ENCODE data around the gene HAUS5.
"Not testable (repeated sequence)": the region's sequence is repeated elsewhere in the genome, so short reads cannot be mapped to it uniquely, and the experiment has no call there.

The HAUS5 gene

DNA sequence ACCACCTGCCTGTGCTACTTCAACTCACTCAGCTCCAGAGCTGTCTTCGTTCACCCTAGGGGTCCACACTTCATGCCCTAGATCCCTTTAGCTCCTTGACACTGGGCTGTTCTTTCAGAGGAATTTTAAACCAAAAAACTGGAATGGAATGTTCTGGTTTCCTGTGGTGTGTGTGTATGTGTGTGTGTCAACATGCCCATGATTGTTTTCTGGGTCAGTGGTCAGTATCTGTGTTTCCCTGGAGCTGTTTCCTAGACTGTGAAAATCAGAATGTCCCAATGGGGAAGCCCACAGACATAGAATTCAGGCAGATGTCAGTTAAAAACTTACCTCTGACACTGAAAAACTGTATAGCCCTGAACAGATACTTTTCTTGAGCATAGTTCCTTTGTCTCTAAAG, 25.2 kb upstream of the HAUS5 start:
- H3K27ac Mint-ChIP-seq, result no peak overlapping the region

DNA sequence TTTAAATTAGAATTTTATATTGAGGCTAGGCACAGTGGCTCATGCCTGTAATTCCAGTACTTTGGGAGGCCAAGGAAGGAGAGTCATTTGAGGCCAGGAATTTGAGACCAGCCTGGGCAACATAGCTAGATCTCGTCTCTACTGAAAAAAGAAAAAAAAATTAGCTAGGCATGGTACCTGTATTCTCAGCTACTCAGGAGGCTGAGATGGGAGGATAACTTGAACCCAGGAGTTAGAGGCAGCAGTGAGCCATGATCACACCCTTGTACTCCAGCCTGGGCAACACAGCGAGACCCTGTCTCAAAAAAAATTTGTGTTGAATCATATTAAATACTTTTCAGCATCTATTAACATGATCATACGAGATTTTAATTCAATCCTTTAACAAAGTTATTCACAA, 21.7 kb upstream of the HAUS5 start:
- TF ChIP-seq, protein P1, sequence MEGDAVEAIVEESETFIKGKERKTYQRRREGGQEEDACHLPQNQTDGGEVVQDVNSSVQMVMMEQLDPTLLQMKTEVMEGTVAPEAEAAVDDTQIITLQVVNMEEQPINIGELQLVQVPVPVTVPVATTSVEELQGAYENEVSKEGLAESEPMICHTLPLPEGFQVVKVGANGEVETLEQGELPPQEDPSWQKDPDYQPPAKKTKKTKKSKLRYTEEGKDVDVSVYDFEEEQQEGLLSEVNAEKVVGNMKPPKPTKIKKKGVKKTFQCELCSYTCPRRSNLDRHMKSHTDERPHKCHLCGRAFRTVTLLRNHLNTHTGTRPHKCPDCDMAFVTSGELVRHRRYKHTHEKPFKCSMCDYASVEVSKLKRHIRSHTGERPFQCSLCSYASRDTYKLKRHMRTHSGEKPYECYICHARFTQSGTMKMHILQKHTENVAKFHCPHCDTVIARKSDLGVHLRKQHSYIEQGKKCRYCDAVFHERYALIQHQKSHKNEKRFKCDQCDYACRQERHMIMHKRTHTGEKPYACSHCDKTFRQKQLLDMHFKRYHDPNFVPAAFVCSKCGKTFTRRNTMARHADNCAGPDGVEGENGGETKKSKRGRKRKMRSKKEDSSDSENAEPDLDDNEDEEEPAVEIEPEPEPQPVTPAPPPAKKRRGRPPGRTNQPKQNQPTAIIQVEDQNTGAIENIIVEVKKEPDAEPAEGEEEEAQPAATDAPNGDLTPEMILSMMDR (IDR thresholded peaks at IDR 0.05; ENCODE audit: unreplicated experiment in 3 of 3), result no peak
- no peak overlapping the region for H3K27ac Mint-ChIP-seq
- peaks cover 11% of the 10 kb centered on the region for H3K27me3 Mint-ChIP-seq (ENCODE audit: low read depth)
- no peaks in the 10 kb centered on the region for H3K4me1 Mint-ChIP-seq
- H3K4me3 Mint-ChIP-seq, result no peak overlapping the region
- H3K36me3 Mint-ChIP-seq (ENCODE audit: low read depth), result no peaks in the 10 kb centered on the region
- H3K9me3 Mint-ChIP-seq, result no peaks in the 10 kb centered on the region

More for the DNA sequence above, 25.2 kb upstream of the HAUS5 start:
- no peaks in the 10 kb centered on the region for H3K9me3 Mint-ChIP-seq
- TF ChIP-seq, protein P1 (IDR thresholded peaks at IDR 0.05; ENCODE audit: unreplicated experiment in 3 of 3), result no peak
- H3K27me3 Mint-ChIP-seq (ENCODE audit: low read depth), result peaks cover 13% of the 10 kb centered on the region
- H3K4me1 Mint-ChIP-seq, result no peaks in the 10 kb centered on the region
- no peaks in the 10 kb centered on the region for H3K36me3 Mint-ChIP-seq (ENCODE audit: low read depth)
- H3K4me3 Mint-ChIP-seq, result no peak overlapping the region

DNA sequence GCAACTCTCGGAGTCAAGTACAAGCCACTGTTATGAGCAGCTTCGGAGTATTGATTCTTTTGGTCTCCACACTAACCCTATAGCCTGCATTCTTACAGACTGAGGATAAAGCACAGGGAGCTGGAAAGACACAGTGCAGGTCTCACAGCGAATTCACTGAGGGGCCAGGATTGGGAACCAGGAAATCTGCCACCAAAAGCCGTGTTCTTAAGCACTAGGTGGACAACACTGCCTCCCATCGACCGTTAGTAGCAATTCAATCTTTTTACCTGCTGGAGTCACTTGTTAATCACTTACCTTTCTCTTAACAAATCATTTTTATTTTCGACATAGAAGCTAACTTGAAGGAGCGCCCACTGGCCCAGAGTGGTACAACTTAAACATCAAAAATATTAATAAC, 20.3 kb upstream of the HAUS5 start:
- H3K27me3 Mint-ChIP-seq (ENCODE audit: low read depth), result peaks cover 10% of the 10 kb centered on the region
- no peak overlapping the region for H3K4me3 Mint-ChIP-seq
- H3K27ac Mint-ChIP-seq, result peak overlapping the region in 2 of 3 experiments; percentile 25 to 57
- TF ChIP-seq, protein P1 (IDR thresholded peaks at IDR 0.05; ENCODE audit: unreplicated experiment in 3 of 3), result peak; percentile 49 to 54 (median 54)
- no peaks in the 10 kb centered on the region for H3K9me3 Mint-ChIP-seq
- no peaks in the 10 kb centered on the region for H3K36me3 Mint-ChIP-seq (ENCODE audit: low read depth)
- H3K4me1 Mint-ChIP-seq, result no peaks in the 10 kb centered on the region

DNA sequence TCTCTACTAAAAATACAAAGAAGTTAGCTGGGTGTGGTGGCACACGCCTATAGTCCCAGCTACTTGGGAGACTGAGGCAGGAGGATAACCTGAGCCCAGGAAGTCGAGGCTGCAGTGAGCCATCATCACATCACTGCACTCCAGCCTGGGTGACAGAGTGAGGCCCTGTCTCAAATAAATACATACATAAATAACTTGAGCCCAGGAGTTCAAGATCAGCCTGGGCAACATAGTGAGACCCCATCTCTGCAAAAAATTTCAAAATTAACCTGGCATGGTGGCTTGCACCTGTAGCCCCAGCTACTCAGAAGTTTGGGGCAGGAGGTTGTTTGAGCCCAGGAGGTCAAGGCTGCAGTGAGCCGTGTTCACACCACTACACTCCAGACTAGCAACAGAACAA, 17.5 kb upstream of the HAUS5 start:
- H3K27ac Mint-ChIP-seq; H3K36me3 Mint-ChIP-seq (ENCODE audit: low read depth); H3K4me1 Mint-ChIP-seq; H3K9me3 Mint-ChIP-seq; H3K4me3 Mint-ChIP-seq: not testable (repeated sequence)
- peaks cover 22% of the 10 kb centered on the region for H3K27me3 Mint-ChIP-seq (ENCODE audit: low read depth)

DNA sequence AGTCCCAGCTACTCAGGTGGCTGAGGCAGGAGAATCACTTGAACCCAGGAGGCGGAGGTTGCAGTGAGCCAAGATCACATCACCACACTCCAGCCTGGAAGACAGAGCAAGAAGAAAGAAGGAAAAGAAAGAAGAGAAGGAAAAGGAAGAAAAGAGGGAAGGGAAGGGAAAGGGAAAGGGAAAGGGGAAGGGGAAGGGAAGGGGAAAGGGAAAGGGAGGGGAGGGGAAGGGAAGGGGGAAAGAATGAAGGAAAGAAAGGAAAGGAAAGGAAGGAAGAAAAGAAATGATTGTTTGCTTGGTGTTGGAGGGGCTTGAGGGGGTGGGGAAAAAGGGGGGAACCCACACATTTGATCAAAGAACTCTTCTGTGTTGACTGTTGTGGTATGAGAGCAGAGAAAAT, 16.6 kb upstream of the HAUS5 start:
- Mint-ChIP-seq H3K36me3 (ENCODE audit: low read depth) (no peaks in the 10 kb centered on the region), H3K9me3 (no peaks in the 10 kb centered on the region), H3K4me1 (no peaks in the 10 kb centered on the region), H3K27me3 (ENCODE audit: low read depth) (peaks cover 22% of the 10 kb centered on the region), H3K4me3 (no peak overlapping the region), H3K27ac (no peak overlapping the region)
- TF ChIP-seq, protein P1 (IDR thresholded peaks at IDR 0.05; ENCODE audit: unreplicated experiment in 3 of 3), result no peak

DNA sequence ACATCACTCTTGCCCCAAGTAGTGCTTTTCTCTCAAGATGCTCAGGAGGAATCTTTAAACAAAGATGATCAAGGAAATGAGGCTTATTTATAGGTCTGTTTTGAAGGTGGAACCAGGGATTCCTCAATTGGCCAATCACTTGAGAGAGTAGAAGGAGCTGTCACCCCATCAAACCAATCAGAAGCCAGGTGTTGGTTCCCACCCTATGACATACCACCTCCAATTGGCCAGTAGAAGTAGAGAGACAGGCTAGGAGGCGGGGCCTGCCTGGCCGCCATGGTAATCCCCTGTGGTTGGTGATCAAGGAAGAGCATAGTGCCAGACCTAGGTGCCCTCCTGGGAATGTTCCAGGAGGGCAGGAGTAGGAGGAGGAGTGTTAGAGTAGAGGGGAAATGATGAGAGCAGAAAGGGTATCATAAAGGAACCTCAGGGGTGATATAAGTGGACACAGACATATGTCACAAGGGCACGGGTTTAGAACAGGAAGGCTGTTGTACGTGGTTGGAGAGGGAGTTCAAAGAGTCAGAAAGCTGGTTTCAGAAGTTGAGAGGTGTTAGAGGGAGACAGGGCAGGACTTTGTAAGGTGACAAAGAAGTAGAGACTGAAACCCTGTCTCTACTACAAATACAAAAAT, 16.1 kb upstream of the HAUS5 start:
- H3K27ac Mint-ChIP-seq, result no peak overlapping the region
- no peaks in the 10 kb centered on the region for H3K9me3 Mint-ChIP-seq
- H3K27me3 Mint-ChIP-seq (ENCODE audit: low read depth), result peaks cover 27% of the 10 kb centered on the region
- H3K36me3 Mint-ChIP-seq (ENCODE audit: low read depth), result no peaks in the 10 kb centered on the region
- H3K4me3 Mint-ChIP-seq, result no peak overlapping the region
- TF ChIP-seq, protein P1 (IDR thresholded peaks at IDR 0.05; ENCODE audit: unreplicated experiment in 3 of 3), result no peak
- no peaks in the 10 kb centered on the region for H3K4me1 Mint-ChIP-seq

Measured in nephron (organoid).